IPS DF 4.7 (cell line): ENCODE data around the gene ARMC9.

Experiments
- DNase-seq: peaks from one replicate; pipeline ENCODE4 v3.0.0-alpha.2; 2013; ENCODE audit warnings: low spot score; ENCODE audit errors: extremely low read depth

The ARMC9 gene

DNA sequence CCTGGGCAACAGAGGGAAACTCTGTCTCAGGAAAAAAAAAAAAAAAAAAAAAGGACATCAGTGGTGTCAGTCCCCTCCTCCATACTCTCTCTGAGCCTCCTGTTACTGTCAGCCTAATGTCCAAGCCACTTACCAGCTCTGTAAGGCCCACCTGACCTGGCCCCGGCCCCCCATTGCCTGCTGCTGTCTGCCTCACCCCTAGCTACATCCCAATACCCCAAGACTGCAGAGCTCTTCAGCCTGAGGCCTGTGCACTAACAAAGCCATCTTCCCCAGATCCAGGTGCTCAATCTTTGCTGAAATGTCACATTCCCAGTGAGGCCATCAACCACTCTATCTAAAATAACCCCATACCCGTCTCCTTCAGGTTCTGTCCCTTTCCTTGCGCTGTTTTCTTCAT lies 5.7 kb downstream of the ARMC9 start:
- DNase-seq, result no peak

DNA sequence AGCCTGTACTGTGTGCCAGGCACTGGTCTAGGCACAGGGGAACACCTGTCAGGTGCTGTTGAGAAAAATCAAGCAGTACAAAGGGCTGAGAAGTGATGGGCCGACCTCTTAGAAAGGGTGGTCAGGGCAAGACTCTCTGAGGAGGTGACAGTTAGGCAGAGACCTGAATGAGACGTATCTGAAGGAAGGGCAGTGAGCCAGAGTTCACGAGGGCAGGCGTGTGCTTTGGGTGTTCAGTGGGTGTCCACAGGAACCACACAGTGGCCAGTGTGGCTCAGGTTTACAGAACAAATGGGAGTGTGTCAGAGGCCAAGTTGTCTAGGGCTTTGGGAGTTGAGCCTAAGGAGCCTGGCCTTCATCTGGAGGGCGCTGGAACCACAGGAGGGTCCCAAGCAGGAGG lies 6.2 kb downstream of the ARMC9 start:
- no peak for DNase-seq

DNA sequence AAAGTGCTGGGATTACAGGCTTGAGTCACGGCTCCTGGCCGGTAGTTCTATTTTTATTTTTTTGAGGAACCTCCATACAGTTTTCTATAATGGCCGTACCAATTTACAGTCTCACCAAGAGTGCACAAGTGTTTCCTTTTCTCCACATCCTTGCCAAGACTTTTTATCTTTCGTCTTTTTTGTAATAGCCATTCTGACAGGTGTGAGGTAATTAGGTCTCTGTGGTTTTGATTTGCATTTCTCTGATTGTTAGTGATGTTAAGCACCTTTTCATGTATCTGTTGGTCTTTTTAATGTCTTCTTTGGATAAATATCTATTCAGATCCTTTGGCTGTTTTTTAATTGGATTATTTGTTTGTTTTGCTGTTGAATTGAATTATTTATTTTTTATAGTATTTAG lies 9.3 kb downstream of the ARMC9 start:
- no peak for DNase-seq

DNA sequence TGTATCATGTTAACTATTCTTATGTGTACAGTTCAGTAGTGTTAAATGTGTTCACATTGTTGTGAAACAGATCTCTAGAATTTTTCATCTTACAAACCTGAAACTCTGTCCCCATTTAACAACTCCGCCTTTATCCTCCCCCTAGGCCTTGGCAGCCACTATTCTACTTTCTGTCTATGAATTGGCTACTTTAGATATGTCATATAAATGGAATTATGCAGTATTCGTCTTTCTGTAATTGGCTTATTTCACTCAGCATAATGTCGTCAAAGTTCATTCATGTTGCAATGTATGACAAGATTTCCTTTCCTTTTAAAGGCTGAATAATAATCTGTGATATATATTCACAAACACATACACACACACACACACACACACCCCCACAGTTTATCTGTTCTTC lies 12.4 kb downstream of the ARMC9 start:
- DNase-seq, result no peak

DNA sequence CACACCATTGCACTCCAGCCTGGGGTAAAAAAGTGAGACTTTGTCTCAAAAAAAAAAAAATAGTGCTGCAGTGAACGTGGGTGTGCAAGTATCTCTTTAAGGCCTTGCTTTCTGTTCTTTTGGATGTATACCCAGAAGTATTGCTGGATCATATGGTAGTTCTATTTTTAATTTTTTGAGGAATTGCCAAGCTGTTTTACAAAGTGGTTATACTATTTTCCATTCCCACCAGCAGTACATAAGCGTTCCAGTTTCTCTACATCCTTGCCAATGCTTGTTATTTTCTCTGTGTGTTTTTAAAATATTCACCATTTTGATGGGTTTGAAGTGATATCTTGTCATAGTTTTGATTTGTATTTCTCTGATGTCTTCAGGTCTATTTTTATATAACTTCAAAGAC lies 13.1 kb downstream of the ARMC9 start:
- DNase-seq, result no peak

DNA sequence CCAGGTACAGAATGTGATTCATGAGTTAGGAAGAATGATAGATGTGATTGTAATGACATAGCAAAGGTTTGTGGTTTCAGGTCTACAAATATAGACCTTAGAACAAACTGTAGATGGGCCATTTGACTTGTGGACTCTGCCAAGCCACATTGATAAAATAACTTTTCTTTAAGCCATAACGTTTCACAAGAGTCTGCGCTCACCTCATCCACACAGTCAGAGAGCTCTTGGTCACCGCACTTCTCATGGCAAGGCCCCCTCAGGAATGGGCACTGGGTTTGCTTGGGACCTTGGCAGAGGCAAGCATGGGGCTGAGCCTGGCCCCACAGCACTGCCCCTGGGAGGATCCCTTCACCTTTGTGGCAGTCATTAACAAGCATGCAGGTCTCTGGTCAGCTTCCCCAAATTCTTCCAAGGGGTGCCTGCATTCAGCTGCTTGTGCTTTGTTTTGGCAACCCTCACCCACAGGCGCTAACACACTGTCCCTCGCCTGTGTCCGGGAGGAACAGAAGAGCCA lies 14.0 kb downstream of the ARMC9 start:
- no peak for DNase-seq

DNA sequence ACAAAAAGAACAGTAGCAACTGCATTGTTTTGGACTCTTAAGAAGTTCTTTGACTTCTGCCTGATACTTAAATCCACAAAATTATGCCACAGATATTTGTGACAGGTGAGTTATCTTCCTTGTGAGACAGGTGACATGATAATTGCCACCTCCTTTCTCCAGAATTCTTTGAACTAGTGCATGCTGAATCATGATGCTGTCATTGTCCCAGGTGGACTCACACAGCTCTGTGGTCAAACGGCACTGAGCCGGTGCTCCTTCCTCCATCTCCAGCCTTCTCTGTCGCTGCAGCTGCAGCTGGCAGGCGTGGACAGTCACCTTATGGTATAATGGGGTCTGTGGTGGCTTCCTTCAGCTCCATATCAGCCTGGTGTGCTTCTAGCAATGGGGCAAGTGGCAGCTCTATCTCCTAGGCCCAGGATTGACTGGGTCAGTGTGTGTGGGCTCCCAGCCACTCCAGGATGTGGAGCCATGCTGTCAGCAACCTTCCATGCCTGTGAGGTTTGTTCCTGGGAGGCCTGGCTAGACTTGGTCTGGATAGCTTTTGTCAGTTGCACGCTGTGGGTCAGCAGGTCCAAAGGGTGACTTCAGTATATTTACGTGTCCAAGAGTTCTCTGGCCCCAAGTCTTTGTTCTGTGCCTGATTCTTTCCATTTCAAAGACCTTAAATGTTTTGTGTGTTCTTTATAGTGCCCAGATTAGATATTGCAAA lies 15.7 kb downstream of the ARMC9 start:
- DNase-seq, result no peak

DNA sequence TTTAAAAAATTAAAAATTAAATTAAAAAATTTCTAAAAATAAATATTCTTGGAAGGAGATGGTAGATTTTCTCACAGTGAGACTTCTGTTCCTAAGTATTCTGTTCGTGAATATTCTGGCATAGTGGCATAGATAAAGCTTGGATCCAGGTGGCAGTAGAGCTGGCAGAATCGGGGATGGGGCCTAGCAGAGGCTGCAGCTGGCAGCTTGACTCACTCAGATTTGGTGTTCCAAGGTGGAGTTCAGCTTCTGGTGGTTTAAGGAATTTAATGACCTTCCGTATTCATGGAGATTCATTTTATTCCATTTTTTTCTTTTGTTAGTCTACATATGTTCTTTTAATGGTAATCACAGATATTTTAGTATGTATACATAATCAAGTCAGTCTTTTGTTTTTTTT lies 19.9 kb downstream of the ARMC9 start:
- no peak for DNase-seq

DNA sequence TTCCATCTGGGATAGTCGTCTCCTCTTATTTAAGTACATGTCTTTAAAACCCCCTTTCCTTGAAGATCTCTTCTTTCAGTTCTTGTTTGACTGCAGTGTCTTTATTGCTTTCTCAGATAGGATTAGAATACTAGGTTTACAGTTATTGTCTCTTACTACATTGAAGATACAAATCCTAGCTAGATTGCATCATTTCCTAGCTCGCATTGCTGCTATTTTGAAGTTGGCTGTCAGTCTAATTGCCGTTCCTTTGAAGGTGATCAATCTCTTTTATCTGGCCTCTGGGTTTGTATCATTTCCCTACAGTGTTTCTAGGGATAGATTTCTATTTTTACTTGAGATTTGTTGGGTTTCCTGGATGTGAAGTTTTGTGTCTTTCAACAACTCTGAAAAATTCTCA lies 20.9 kb downstream of the ARMC9 start:
- DNase-seq, result no peak

DNA sequence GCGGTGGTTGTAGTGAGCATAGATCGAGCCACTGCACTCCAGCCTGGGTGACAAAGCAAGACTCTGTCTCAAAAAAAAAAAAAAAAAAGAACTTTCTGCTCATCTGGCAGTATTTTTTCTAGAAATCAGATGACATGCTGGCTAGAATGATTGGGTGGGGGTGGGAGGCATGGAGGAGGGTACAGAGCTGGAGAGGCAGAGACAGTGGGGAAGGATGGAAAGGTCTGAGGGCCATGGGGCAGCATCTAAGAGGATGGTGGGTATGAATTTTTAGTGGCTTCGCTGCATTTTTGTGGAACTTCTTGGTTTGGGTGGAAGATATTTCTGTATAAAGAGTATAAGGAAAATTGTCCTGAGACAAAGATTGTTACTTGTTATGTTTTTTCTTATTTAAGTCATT lies 23.3 kb downstream of the ARMC9 start:
- no peak for DNase-seq

DNA sequence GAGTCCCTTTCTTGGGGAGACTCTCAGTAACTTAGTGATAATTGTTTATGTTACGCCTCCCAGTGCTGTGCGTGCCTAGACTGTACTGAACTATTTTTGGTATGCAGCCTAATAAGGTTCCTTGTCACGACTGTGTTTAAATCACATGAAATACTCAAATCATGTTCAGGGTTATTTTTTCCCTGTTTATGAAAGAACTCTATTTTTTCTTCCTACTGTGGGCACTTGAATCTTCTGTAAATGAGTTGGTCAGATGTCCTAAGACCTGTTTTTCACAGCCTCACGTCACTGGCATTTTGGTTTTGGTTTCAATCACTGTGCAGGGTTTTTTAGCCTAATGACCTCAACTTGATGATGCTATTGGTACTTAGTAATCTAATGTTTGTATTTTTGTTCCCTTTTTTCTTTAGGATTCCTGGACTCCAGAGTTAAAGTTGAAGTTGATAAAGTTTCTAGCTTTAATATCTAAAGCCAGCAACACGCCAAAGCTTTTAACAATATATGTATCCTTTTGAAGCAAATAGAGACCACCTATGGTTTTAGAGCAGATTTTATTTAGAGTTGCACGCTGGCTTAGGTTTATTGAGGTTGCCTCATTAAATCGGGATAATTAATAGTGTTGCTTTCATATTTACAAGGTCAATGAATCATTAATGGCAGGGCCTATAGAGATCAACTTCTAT lies 24.0 kb downstream of the ARMC9 start:
- DNase-seq, result no peak

DNA sequence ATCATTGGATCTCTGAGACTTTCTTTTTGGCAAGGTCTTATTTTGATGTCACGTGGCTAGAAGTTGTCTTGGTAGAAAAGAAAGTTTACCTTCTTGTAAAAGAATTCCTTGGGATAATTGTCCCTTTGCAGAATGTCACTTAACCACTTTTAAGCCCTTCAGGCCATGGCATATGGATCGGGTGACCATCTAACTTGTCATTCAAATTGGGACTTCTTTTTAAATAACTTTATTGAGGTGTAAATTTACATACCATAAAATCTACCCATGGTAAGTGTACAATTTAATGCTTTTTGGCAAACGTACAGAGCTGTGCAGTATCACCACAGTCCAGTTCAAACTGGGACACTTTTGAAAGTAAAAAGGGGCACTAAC lies 24.6 kb downstream of the ARMC9 start:
- no peak for DNase-seq

DNA sequence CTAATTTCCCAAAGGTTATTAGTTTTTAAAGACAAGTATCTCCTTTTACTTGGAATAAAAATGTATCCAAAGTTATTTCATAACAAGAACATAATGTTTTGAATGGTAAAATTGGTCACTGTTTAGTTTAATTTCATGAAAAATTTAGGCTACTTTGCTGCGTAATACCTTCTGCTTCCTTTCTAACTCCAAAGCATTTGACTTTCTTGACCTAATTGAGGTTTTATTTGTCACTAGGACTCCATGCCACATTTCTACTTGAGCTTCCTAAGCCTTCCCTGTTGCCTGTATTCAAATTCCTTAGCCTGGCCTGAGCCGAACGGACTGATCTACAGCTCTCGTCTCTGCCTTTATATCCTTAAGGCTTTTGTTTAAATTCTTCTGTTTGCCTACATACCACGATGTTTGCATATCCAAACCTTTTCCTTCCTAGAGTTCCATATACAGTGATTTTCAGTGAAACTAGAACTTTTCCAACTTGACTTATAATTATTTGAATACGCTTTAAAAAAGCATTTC lies 25.1 kb downstream of the ARMC9 start:
- DNase-seq, result no peak

DNA sequence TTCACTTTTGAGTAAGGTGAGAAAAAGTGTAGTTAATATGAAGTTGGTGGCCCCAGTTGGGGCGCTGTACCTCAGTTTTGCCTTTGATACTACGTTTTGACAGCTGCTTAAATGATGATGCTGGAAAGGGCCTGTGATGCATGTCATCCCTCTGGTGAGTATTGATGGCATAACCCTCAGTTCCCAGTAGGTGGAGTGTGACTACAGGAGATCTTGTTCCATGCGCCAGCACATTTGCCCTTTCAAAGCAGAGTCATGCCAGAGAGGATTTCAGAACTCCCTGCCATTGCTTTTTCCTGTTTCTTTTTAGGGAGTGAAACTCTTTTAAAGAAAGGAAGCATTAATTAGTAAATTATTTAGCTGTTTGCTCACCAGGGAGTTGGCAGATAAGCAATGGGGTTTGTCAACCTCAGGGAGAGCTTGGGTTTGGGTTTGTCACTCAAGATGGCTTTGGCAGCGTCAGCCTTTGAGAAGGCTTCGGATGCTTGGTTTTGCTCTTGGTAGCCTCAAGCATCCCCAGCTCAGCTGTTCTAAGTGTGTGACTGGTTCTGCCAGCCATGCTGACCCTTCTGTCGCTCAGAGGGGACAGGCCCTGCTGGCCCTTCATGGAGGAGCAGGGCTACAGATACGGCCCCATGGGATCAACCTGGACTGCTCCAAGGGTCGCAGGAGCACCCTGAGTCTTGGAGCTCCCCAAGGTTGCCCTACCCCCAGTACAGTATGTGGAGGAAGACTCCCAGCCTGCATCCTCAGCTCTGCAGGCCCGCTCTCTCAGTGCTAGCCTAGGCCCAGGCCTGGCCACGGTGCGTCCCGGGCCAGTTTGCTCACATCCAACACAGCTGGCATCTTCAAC lies 29.1 kb downstream of the ARMC9 start:
- peak; percentile 62 for DNase-seq

DNA sequence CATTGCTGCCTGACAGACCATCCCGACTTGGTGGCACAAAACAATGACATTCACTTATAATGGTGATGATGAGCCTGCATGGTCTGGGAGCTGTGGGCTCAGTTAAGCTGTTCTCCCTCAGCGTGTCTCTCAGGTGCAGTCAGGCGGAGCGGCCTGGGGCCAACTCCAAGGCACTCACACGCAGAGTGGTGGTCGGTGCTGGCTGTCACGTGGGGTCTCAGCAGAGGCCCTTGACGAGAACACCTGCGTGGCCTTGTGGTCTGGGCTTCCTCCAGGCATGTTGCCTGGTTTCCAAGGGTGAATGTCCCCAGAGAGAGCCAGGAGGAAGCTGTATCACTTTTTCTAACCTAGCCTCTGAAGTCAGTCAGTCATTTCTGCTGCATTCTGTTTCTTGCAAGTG lies 29.8 kb downstream of the ARMC9 start:
- DNase-seq, result no peak

DNA sequence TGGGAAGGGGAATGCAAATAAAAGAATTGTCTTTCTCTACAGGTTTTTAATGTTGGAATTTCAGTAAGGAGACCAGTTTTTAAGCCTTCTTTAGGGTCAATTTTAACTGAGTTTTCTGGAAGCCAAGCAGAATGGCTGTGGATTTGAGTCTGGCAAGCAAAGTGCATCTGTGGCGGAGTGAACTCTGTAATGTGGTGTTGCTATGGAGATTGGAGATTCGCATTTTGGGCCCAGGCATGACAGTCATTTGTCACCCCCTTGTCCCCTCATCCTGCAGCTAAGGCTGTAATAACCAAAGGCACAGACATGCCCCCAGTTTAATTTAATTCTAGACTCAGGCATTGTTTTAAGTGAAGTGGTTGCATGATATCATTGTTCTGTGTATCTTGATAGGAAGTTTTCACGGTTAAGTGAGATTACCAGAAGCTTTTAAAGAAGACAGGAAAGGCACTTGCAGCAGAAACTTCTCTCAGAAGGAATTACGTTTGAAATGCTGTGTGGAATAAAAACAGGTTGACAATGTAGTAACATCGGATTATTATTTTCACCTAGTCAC lies 30.6 kb downstream of the ARMC9 start:
- DNase-seq, result no peak

DNA sequence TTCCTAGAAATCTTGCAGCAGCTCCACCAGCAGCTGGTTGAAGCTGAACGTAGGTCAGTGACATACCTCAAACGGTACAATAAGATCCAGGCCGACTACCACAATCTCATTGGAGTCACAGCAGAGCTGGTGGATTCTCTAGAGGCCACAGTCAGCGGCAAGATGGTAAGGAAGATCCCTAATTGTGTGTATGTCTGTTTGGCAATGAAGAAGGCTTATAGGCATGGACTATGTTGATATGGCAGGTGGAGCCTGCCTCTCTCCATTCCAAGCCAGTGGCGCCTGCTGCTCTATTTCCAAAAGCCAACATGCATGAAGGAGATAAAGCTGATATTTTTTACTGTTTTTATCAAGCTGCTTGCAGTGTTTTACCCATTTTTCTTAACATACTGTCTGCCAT lies 36.8 kb downstream of the ARMC9 start:
- DNase-seq, result no peak

DNA sequence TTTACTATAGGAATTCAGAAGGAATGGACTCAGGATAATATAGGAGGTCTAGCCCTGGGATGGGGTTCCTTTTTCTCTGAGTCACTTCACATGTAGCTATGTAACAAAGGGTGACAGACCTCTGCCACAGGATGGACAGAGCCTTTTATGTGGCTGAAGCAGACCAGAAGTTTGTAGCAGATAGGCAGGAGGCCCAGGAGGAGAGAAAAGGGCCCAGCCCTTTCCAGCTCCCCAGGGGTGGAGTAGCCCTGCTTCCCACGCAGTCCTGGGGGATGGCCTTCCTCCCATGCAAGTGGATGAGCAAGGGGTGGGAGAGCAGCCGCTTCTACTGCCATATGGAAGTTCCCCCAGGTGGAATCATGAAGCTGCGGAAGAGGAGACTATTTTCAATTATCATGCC lies 40.3 kb downstream of the ARMC9 start:
- no peak for DNase-seq

DNA sequence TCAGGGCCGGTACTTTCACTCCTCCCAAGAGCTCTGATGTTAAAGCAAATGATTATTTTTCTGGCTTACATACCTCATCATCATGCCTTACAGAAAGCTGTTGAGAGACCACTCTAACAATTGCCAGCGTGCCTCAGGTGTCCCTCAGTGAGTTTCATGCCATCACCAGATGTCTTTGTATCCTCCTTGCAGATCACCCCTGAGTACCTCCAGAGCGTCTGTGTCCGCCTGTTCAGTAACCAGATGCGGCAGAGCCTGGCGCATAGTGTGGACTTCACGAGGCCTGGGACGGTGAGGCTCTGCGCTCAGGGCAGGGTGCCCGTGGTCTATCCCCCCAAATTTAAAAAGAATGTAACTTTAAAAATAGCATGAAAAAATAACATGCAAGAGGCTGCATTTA lies 41.3 kb downstream of the ARMC9 start:
- no peak for DNase-seq

DNA sequence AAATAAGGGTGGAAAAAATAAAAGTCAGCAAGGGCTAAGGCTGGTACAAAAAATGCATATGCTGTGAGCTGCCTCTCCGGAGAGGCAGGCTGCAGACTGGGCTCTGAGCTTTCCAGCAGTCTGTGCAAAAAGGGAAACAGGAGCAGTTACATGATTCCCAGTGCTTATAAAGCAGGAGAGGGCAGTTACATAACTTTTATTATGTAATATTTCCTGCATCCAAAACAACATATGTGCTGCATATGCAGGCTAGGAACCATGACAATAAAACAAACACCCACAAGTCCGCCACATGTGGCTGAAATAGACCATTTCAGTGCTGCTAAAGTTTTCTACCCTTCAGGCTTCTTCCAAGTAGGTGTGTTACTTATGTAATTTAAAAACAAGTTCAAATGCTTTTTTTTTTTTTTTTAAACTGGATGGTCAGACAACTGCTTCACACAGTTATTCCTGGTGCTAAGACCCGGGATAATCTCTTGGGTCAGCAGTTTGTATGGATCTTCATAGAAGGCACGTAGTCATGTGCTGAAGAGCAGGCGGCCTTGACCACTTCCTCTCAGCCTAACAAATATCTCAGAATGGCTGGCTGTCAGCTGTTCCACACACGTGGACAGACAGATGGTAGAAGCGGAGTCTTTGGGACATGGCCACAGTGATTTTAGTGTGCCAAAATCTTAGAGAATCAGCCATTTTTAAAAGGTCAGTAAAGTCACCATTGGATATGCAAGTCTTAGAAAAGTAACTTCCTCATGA lies 43.5 kb downstream of the ARMC9 start:
- no peak for DNase-seq

DNA sequence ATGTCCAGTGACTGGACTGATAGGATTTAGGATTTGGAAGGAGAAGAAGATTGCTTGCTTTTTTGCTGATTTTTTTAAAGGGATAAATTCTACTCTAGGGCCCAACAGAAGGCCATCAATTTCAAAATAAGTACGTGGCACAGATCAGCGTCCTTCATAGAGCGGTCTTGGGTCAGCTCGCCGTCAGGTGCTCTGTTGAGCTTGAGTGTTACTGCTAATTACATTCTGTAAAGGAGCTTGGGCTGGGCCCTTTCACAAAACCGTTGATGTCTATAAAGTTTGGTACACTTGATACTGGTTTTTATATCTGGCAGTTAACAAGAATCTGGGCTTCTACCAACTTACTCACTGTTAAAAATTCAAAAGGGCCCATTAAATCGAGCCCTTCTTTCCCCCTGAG lies 45.4 kb downstream of the ARMC9 start:
- no peak for DNase-seq
